Adrenal gland (tissue), 12 donors: Measurements from ENCODE around the gene RPL3. TPM values are rescaled to one million over a fixed set of nuclear protein-coding genes. Genes with fewer than 3 reads are reported as not detected.
"Not testable (repeated sequence)": the region's sequence is repeated elsewhere in the genome, so short reads cannot be mapped to it uniquely, and the experiment has no call there.

Source experiments
- DNase-seq, 7 donors: peaks; one replicate each; pipeline ENCODE4 v3.0.0-alpha.2; 2019 to 2020
- H3K27ac ChIP-seq, 5 donors: fragments of 200-600 bp; sonication (generic) in 4 of 5; 1 replicate in 3 of 5; 2 replicates in 2 of 5; pipeline versions ENCODE4 v1.5.1 to v1.8.0; 2016 to 2020; ENCODE audit warnings: mild to moderate bottlenecking in 1 of 5
- H3K27me3 ChIP-seq: fragments of 200-600 bp; 2 replicates; pipeline ENCODE4 v1.8.0; 2021
- H3K36me3 ChIP-seq, 2 donors: fragments of 200-600 bp; replicated peaks in 1 of 2; 1 replicate in 1 of 2; 2 replicates in 1 of 2; pipeline versions ENCODE4 v1.5.1 to v1.8.0; 2018 to 2022
- H3K4me1 ChIP-seq, 2 donors: fragments of 200-600 bp; replicated peaks in 1 of 2; 1 replicate in 1 of 2; 2 replicates in 1 of 2; pipeline versions ENCODE4 v1.5.1 to v1.8.0; 2018 to 2021
- H3K4me3 ChIP-seq, 4 donors: fragments of 200-600 bp; sonication (generic) in 3 of 4; one replicate each; pipeline ENCODE4 v1.5.1; 2016 to 2018
- H3K9me3 ChIP-seq, 3 donors: fragments of 200-600 bp; sonication (generic) in 1 of 3; replicated peaks in 1 of 3; 1 replicate in 2 of 3; 2 replicates in 1 of 3; pipeline versions ENCODE4 v1.5.1 to v1.8.0; 2016 to 2021
- POLR2A ChIP-seq, 2 donors: fragments of 450-650 bp; IDR thresholded peaks; one replicate each; pipeline ENCODE4 v1.6.1; 2017; ENCODE audit warnings: antibody characterized with exemption in 2 of 2, mild to moderate bottlenecking in 2 of 2, moderate library complexity in 1 of 2
- WGBS, 4 donors: extraction: QIAGEN DNeasy Blood & Tissue Kit in 2 of 4; methylation state at CpG; one replicate each; pipeline versions ENCODE4 v1.1.5 to v1.1.7; 2013 to 2017; 5-methylcytosine and 5-hydroxymethylcytosine counted together
- intact Hi-C, 2 donors: fragments of 100-400 bp; cut with DNase I; formaldehyde crosslinking; loops; one replicate each; pipeline versions ENCODE4 v1.14.1 to v1.15.0; 2022 to 2023
- polyA plus RNA-seq, 3 donors: library from polyadenylated mRNA; stranded (reverse); fragments of 200-250 nt in 2 of 3; fragments of 350-450 nt in 1 of 3; fragmentation: Illumina TruSeq in 1 of 3; extraction: RNeasy Lipid Tissue Mini Kit (QIAGEN cat#74804) in 1 of 3; gene quantifications; one replicate each; pipeline ENCODE4 v1.2.3, GENCODE V29; 2013 to 2014
- total RNA-seq, 9 donors: library from RNA; depleted of rRNA in 4 of 9; stranded (reverse); fragments of >200 nt in 4 of 9; fragments of 120-200 nt in 1 of 9; fragmentation: NEBNext Ultra II Directional in 1 of 9; extraction: Animal tissue kit (Norgen Biotek cat#: 25700) in 1 of 9; gene quantifications; one replicate each; pipeline versions ENCODE4 v1.1.0 to v1.2.4, GENCODE V29; 2013 to 2023
- TF ChIP-seq, protein P1 (sequence below), 6 experiments: fragments of 450-650 bp in 4 of 6; fragments of 200-600 bp in 2 of 6; sonication (generic) in 1 of 6; IDR thresholded peaks; 1 replicate in 5 of 6; 2 replicates in 1 of 6; pipeline versions ENCODE4 v1.5.1 to v1.8.0; 2016 to 2021; ENCODE audit warnings: antibody characterized with exemption in 6 of 6, mild to moderate bottlenecking in 2 of 6, moderate library complexity in 1 of 6
- donor health status: healthy with polysubstance abuse.
- donor health status: Bipolar disorder and iron deficiency.
- donor health status: DM: yes; HTN: yes; CAD: no.
- donor health status: DM: no; HTN: no; CAD: no.
- donor health status: DM: no; HTN: no; CAD: no.
- donor health status: DM: yes; HTN: yes; CAD: no.

RPL3 gene
- total and polyA plus RNA-seq, 12 donors: 1,374 to 2,713 (median 1,954) TPM

DNA sequence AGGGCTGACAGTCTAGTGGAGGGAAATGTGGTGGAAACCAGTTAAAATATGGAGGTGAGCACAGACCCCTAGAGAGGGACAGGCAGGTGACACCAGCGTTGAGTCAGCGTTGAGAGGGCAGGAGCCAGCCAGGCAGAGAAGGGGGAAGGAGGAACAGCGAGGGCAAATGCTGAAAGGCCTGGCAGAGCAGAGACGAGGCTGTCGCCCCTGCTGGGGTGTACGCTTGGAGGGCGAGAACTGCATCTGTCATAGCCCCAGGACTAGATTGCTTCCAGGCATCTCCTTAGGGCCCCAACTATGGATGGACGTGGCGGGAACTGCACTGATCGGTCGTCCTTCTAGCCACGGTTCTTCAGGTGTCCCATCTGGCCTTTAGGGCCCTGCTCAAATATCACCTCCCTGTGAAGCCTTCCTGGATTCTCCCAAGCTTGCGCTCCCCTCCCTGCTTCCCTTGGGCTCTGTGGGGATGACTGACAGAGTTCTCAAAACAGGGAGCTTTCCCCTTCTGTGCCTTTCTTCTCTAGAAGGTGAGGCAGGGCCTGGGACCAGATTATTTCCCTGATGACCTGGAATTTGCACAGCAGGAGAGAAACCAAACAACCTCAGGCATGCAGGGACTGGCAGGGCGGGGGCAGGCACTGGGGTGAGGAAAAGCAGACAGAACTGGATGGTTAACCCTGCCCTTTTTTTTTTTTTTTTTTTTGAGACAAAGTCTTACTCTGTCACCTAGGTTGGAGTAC, 41.4 kb upstream of the RPL3 start:
- TF ChIP-seq, protein P1, sequence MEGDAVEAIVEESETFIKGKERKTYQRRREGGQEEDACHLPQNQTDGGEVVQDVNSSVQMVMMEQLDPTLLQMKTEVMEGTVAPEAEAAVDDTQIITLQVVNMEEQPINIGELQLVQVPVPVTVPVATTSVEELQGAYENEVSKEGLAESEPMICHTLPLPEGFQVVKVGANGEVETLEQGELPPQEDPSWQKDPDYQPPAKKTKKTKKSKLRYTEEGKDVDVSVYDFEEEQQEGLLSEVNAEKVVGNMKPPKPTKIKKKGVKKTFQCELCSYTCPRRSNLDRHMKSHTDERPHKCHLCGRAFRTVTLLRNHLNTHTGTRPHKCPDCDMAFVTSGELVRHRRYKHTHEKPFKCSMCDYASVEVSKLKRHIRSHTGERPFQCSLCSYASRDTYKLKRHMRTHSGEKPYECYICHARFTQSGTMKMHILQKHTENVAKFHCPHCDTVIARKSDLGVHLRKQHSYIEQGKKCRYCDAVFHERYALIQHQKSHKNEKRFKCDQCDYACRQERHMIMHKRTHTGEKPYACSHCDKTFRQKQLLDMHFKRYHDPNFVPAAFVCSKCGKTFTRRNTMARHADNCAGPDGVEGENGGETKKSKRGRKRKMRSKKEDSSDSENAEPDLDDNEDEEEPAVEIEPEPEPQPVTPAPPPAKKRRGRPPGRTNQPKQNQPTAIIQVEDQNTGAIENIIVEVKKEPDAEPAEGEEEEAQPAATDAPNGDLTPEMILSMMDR (IDR thresholded peaks at IDR 0.05): no peak
- TF ChIP-seq POLR2A (IDR thresholded peaks at IDR 0.05): no peak
- H3K9me3 ChIP-seq: no peaks in the 10 kb centered on the region
- WGBS, 4 donors: 82 to 92% (median 84%) methylated on average over 14 of the region's 14 CpGs

DNA sequence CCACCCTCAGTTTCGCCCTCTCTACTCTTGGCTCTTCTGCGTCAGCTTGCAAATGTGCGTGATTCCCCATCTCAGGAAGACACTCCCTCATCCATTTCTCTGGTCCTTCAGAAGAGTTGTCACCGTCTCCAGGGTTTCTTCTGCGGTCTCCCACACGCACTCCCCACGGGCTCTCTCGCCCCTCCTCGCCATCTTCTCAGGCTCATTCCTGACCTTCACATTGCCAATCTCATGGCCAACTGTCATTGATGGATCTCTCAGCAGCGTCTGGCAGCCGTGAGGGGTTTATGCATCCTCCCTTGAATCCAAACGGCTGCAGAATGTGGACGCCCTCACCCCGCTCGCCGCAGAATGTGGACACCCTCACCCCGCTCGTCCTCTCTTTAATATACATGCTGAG, 40.8 kb upstream of the RPL3 start:
- TF ChIP-seq, protein P1 (IDR thresholded peaks at IDR 0.05): no peak
- no peak for TF ChIP-seq POLR2A (IDR thresholded peaks at IDR 0.05)
- Histone ChIP-seq H3K9me3 (no peaks in the 10 kb centered on the region), H3K4me1 (peaks cover 0 to 9% of the 10 kb centered on the region in 2 donors), H3K27me3 (no peaks in the 10 kb centered on the region), H3K4me3 (no peak overlapping the region), H3K27ac (no peak overlapping the region), H3K36me3 (no peaks in the 10 kb centered on the region)
- intact Hi-C loops: no loop called here
- no peak for DNase-seq
- 65 to 77% (median 73%) methylated on average over 18 of the region's 18 CpGs for WGBS, 4 donors

More for the DNA sequence above, 41.4 kb upstream of the RPL3 start:
- no peak overlapping the region for H3K4me3 ChIP-seq
- intact Hi-C loops: no loop called here
- DNase-seq: no peak
- H3K27ac ChIP-seq: no peak overlapping the region
- peaks cover 0 to 9% of the 10 kb centered on the region in 2 donors for H3K4me1 ChIP-seq
- no peaks in the 10 kb centered on the region for H3K36me3 ChIP-seq
- H3K27me3 ChIP-seq: no peaks in the 10 kb centered on the region

DNA sequence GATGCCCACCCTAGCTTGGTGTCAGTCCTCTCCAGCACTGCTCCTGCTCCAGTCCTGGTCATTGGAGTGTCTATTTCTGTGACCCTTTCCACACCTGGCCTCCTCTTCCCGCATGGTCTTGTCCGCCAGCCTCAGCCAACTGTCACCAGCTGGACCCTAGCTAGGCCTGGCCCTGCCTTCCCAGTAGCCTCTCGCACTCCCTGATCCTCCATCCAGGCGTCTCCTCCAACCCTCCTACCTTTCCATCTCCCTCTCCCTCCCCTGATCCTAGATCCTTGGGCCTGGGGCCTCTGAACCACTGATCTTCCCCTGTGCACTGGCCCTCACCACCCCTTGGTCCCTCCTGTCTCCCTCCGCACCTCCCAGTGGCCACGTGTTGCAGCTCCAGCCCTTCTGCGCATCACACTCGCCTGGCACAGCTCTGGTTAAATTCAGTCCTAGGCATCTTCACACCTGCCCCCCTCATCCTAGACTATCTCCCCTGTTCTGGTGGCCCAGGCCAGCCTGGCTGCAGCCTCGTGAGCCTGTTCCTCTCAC, 40.3 kb upstream of the RPL3 start:
- H3K4me3 ChIP-seq: no peak overlapping the region
- H3K36me3 ChIP-seq: no peaks in the 10 kb centered on the region
- TF ChIP-seq, protein P1 (IDR thresholded peaks at IDR 0.05): no peak
- no peak for TF ChIP-seq POLR2A (IDR thresholded peaks at IDR 0.05)
- no peak overlapping the region for H3K27ac ChIP-seq
- H3K27me3 ChIP-seq: no peaks in the 10 kb centered on the region
- H3K4me1 ChIP-seq: peaks cover 0 to 9% of the 10 kb centered on the region in 2 donors
- WGBS, 4 donors: 77 to 88% (median 87%) methylated on average over 9 of the region's 9 CpGs
- intact Hi-C loops: no loop called here
- H3K9me3 ChIP-seq: no peaks in the 10 kb centered on the region
- no peak for DNase-seq

DNA sequence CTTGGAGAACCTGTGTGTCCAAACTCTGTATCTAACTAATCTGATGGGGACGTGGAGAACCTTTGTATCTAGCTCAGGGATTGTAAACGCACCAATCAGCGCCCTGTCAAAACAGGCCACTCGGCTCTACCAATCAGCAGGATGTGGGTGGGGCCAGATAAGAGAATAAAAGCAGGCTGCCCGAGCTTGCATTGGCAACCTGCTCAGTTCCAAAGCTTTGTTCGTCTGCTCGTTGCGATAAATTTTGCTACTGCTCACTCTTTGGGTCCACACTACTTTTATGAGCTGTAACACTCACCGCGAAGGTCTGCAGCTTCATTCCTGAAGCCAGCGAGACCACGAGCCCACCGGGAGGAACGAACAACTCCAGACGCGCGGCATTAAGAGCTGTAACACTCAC, 38.8 kb upstream of the RPL3 start:
- H3K36me3 ChIP-seq, DNase-seq, H3K4me1 ChIP-seq, H3K27ac ChIP-seq, H3K4me3 ChIP-seq, H3K9me3 ChIP-seq, intact Hi-C loops, H3K27me3 ChIP-seq: not testable (repeated sequence)
- 86 to 96% (median 89%) methylated on average over 13 to 14 of the region's 17 CpGs for WGBS, 4 donors

DNA sequence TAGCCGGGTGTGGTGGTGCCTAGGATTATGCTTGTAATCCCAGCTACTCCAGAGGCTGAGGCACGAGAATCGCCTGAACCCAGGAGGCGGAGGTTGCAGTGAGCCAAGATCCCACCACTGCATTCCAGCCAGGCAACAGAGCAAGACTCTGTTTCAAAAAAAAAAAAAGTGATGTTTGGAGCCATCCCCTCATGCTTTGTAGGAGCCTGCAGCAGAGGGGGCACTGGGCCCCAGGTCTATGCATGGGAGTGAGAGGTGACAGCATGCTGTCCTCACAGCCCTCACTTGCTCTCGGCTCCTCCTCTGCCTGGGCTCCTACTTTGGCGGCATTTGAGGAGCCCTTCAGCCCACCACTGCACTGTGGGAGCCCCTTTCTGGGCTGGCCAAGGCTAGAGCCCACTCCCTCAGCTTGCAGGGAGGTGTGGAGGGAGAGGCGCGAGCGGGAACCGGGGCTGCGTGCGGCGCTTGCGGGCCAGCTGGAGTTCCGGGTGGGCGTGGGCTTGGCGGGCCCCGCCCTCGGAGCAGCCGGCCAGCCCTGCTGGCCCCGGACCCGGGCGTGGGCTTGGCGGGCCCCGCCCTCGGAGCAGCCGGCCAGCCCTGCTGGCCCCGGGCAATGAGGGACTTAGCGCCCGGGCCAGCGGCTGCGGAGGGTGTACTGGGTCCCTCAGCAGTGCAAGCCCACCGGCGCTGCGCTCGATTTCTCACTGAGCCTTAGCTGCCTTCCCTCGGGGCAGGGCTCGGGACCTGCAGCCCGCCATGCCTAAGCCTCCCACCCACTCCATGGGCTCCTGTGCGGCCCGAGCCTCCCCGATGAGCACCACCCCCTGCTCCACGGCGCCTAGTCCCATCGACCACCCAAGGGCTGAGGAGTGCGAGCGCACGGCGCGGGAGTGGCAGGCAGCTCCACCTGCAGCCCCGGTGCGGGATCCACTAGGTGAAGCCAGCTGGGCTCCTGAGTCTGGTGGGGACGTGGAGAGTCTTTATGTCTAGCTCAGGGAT, 38.0 kb upstream of the RPL3 start:
- H3K9me3 ChIP-seq, DNase-seq, intact Hi-C loops, H3K4me3 ChIP-seq, H3K27ac ChIP-seq, H3K27me3 ChIP-seq, H3K4me1 ChIP-seq, H3K36me3 ChIP-seq: not testable (repeated sequence)
- 97 to 98% (median 97%) methylated on average over 5 to 37 of the region's 53 CpGs for WGBS, 4 donors
